ENCODE measurements around the gene WFS1. TPM values are rescaled to one million over a fixed set of nuclear protein-coding genes. Genes with fewer than 3 reads are reported as not detected.

The WFS1 gene
- total RNA-seq, 6 experiments from 2014 or later = 11.3 to 19.7 (median 15.9) TPM

DNA sequence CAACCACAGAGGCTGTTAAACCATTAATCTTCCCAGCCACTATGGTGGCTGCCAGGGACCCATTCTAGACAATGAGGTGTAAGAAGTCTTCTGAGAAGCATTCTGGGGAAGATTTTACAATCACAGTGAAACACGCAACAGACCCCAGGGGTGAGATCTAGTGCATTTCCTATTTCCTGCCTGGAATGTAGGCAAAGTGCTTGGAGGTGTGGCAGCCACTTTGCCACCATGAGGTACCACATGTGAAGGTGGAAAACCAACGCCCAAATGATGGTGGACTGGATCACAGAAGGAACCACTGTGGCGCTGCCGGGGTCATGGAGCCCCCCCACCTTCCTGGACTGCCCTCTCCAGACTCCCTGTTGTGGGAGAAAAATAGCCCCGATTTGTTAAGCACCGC, 61.8 kb downstream of the WFS1 start:
- DNase-seq (no peak), ATAC-seq (no peak)
- Histone ChIP-seq H3K36me3 (no peaks in the 10 kb centered on the region), H3K27ac (no peak overlapping the region), H3K9me3 (no peaks in the 10 kb centered on the region), H3K4me3 (no peak overlapping the region), H3K4me1 (no peaks in the 10 kb centered on the region), H3K27me3 (no peaks in the 10 kb centered on the region)
- WGBS (ENCODE audit: insufficient coverage, low coverage, low lambda C conversion rate, missing lambda C conversion rate) = 100% methylated on average over 2 of the region's 6 CpGs
- intact Hi-C loops (cut with DNase I) = no loop called here
- TF ChIP-seq POLR2A (IDR thresholded peaks at IDR 0.05) (no peak), CTCF (IDR thresholded peaks at IDR 0.05) (no peak)

GRCh38 chr4:6332042-6332668, 62.5 kb downstream of the WFS1 start:
- 20% methylated on average over 1 of the region's 18 CpGs for WGBS (ENCODE audit: insufficient coverage, low coverage, low lambda C conversion rate, missing lambda C conversion rate)
- H3K27me3 ChIP-seq = no peaks in the 10 kb centered on the region
- H3K4me1 ChIP-seq = no peaks in the 10 kb centered on the region
- intact Hi-C loops (cut with DNase I) = no loop called here
- peak; percentile 42 to 70 (median 64) for TF ChIP-seq CTCF (IDR thresholded peaks at IDR 0.05)
- no peak for TF ChIP-seq POLR2A (IDR thresholded peaks at IDR 0.05)
- DNase-seq (no peak), ATAC-seq (peak; percentile 12 to 54 (median 40))
- no peaks in the 10 kb centered on the region for H3K9me3 ChIP-seq
- no peaks in the 10 kb centered on the region for H3K36me3 ChIP-seq
- H3K4me3 ChIP-seq = no peak overlapping the region
- no peak overlapping the region for H3K27ac ChIP-seq

DNA sequence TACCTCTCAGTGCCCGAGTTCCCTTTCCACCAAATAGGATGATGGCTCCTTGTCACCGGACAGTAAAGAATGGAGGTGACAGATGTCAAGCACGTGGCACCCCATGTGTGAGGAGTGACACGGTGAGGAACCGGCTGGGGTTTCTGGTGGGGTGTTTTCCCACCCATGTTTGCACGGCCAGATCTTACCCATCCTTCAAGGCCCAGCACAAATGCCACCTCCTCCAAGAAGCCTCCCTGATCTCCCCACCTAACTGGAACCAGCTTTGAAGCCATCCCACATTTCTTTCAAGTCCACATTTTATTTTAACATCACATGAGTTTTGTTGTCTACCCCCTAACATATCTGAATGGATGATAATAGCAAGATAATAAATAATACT, 63.0 kb downstream of the WFS1 start:
- no peaks in the 10 kb centered on the region for H3K4me1 ChIP-seq
- no peak overlapping the region for H3K27ac ChIP-seq
- TF ChIP-seq CTCF (IDR thresholded peaks at IDR 0.05) = no peak
- no peak for TF ChIP-seq POLR2A (IDR thresholded peaks at IDR 0.05)
- no CpG with 5 or more reads among the region's 6 CpGs for WGBS (ENCODE audit: insufficient coverage, low coverage, low lambda C conversion rate, missing lambda C conversion rate)
- no peak overlapping the region for H3K4me3 ChIP-seq
- no peaks in the 10 kb centered on the region for H3K36me3 ChIP-seq
- DNase-seq (no peak), ATAC-seq (no peak)
- intact Hi-C loops (cut with DNase I) = no loop called here
- H3K9me3 ChIP-seq = no peaks in the 10 kb centered on the region
- no peaks in the 10 kb centered on the region for H3K27me3 ChIP-seq

DNA sequence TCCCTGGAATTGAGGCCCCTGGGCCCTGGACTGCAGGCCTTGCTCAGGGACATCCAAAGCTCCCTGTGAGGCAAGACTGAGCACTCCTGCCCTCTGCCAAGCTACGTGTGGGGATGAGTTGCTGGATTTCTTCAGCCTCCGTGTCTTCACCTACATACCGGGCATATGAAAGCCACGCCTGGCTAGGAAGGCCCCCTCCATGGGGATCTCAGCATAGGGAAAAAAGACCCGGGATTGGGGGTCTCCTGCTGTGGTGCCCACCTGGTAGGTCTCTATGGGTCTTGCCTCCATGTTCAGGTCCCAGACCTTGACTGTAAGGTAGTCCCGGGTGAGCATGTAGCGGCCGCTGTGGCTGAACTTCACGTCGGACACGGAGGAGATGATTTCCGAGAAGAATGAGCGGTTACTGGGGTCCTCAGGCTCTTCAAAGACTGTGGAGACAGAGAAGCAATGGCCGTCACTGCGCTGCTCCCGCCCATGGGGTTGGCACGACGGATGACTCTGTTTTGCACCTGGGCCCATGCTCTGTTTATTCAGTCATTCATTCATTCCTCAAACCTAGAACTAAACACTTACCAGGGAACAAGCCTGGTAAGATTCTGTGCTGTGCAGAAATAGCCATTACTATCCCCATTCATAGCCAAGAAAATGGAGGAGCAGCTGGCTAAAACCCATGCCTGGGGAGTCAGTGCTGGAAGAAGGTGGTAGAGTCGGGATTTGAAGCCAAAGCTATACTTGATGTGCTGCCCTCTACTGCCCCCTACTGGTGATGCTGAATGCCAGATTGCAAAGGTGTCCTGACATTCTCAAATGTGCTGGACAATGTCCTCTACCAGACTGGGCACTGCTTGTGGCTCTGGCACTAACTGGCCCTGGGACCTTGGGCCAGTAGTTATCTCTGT, 63.9 kb downstream of the WFS1 start:
- no peaks in the 10 kb centered on the region for H3K9me3 ChIP-seq
- ATAC-seq = no peak
- intact Hi-C loops (cut with DNase I) = no loop called here
- peak in 1 of 3 donors; percentile 44 for DNase-seq
- no peak overlapping the region for H3K4me3 ChIP-seq
- WGBS (ENCODE audit: insufficient coverage, low coverage, low lambda C conversion rate, missing lambda C conversion rate) = 42% methylated on average over 4 of the region's 19 CpGs
- H3K36me3 ChIP-seq = no peaks in the 10 kb centered on the region
- H3K27me3 ChIP-seq = no peaks in the 10 kb centered on the region
- H3K4me1 ChIP-seq = no peaks in the 10 kb centered on the region
- TF ChIP-seq CTCF (IDR thresholded peaks at IDR 0.05) (peak; percentile 19 to 48 (median 36)), POLR2A (IDR thresholded peaks at IDR 0.05) (no peak)
- H3K27ac ChIP-seq = no peak overlapping the region

Data from right lobe of liver (tissue), 6 donors.